Omental fat pad (tissue), 4 donors: ENCODE measurements around the gene DPP6. TPM values are rescaled to one million over a fixed set of nuclear protein-coding genes. Genes with fewer than 3 reads are reported as not detected.

ENCODE experiments used
- ATAC-seq: fragments of 150-250 bp; one replicate; pipeline ENCODE4 v1.9.1; 2016; ENCODE audit warnings: mild to moderate bottlenecking, moderate library complexity; ENCODE audit not compliant: low FRiP score
- DNase-seq: peaks from one replicate; pipeline ENCODE4 v3.0.0-alpha.2; 2019; ENCODE audit warnings: low spot score
- CTCF ChIP-seq, 3 donors: fragments of 450-650 bp; IDR thresholded peaks; one replicate each; pipeline ENCODE4 v1.5.1; 2016 to 2017; ENCODE audit warnings: antibody characterized with exemption in 3 of 3, mild to moderate bottlenecking in 3 of 3, moderate library complexity in 2 of 3
- total RNA-seq, 4 donors: library from RNA; depleted of rRNA; stranded (reverse); fragments of >200 nt; gene quantifications; one replicate each; pipeline ENCODE4 v1.1.0, GENCODE V29; 2016

The DPP6 gene
- total RNA-seq, 4 donors from 2014 or later, result 0.13 to 1.8 (median 1.3) TPM

DNA sequence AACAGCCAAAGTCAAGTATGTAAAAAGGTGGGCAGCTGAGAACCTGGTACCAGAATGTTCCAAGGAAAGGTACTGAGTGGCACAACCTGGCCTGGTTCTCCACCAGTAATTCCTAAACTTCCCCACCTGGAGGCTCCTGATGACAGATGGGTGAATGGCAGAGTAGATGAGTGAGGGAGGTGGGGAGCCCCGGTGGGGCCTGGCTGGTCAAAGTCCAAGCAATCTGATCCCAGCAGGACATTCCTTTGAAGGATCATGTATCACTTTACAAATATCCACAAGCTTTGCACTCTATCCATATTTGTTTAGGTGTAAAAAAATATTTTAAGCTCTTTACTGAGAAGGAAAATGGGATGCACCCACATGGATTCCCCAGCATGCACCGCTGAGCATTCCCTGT, 250.2 kb downstream of the DPP6 start:
- no peak for TF ChIP-seq CTCF (IDR thresholded peaks at IDR 0.05)
- DNase-seq (no peak), ATAC-seq (no peak)

- TF ChIP-seq CTCF (IDR thresholded peaks at IDR 0.05), result no peak
- no peak for ATAC-seq
- DNase-seq, result no peak
Measured at GRCh38 chr7:154304231-154304630, 252.0 kb downstream of the DPP6 start.

DNA sequence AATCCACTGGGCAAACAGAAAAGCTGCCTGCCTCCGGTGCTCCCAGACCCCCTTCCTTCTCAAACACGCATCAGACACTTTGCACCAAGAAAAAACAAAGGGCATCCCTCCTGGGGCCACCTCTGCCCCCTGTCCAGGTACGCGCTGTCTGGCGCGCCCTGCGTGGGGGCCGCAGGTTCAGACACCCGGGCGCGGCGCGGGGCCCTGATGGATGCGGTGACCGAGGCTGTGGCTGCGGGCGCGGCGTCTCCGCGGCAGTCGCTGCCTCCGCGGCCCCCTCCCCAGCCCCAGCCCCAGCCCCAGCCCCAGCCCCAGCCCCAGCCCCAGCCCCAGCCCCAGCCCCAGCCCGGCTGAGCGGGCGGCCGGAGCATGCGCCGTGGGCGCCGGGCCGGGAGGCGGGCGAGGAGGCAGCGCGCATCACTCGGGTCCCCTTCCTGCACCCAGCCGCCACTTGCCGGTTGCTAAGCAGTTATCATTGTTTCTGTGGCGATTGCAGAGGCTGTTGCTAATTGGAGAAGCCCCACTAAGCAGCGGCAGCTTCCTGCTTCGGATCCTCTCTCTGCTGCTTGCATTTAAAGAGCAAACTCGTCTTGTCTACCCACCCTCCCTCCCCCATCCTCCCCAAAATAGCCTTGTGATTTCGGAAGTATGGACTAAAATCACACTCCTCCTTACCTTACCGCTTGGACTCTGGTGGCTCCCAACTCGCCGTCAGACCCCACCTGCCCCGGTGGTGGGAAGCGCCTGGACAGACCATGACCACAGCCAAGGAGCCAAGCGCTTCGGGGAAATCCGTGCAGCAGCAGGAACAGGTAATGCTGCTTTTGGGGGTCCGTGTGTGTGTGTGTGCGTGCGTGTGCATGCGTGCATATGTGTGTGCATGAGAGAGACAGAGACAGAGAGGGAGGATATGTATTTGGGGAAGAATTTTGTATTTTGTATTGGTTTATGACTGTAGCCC, 252.8 kb downstream of the DPP6 start:
- DNase-seq (no peak), ATAC-seq (no peak)
- TF ChIP-seq CTCF (IDR thresholded peaks at IDR 0.05), result no peak

DNA sequence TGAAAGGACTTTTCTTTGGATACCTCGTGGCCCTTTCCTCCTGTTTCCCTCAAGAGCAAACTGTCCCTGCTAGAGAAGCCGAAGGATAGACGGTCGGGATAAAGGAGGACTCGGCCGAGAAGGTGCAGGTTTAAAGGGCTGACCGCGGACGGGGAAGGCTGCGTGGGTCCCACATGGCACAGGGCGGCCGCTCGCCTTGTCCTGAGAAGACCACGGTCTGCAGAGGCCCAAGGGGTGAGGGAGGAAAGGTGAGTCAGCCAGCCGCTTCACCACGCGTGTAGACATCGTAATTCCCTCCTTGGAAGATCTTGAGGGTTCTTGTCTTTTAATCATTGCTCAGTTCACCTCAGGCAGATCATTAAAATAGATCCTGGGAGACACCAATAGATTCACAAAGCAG, 253.8 kb downstream of the DPP6 start:
- ATAC-seq (no peak), DNase-seq (no peak)
- TF ChIP-seq CTCF (IDR thresholded peaks at IDR 0.05), result no peak

DNA sequence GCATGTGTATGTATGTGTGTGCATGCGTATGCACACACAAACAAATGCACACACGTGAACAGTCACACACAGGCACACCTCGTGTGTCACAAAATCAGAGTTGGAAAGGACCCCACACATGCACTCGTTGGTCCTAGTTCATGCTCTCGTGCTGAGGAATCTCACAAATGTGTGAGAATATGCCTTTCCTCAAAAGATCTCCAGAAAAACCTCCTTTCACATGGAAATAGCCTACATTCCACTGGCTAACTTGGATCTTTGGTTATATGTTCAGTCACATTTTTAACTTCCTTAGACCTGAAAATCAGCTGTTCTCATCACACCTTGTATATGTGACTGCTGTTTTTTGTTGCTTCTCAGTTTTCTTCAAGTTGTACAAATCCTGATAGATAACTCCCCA, 256.7 kb downstream of the DPP6 start:
- ATAC-seq (no peak), DNase-seq (no peak)
- no peak for TF ChIP-seq CTCF (IDR thresholded peaks at IDR 0.05)

GRCh38 chr7:154310114-154310513, 257.9 kb downstream of the DPP6 start:
- DNase-seq, result no peak
- no peak for ATAC-seq
- TF ChIP-seq CTCF (IDR thresholded peaks at IDR 0.05), result no peak

DNA sequence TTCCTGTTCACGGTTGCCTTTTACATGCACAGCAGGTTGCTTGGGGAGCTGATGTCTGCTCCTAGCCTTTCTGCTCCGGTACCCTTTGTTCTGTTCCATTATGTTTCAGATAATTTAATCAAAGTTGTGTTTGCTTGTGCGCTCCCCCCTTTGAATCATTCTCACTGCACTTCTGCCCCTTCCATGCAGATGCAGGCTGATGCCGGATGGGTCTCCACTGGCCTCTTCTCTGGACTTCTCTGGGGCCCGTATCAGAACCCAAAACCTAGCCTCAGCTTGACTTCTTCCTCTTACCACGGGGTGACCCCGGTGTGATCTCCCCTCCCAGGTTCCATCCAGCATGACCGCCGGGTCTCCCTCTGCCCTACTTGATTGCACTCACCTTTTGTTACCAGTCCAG, 272.0 kb downstream of the DPP6 start:
- ATAC-seq (no peak), DNase-seq (no peak)
- no peak for TF ChIP-seq CTCF (IDR thresholded peaks at IDR 0.05)
